Raji (cell line): ENCODE data around the gene ITIH4.

Source experiments
- POLR2A ChIP-seq: IDR thresholded peaks from 2 replicates; pipeline ENCODE4 v1.6.1; 2011; ENCODE audit warnings: low read depth, low read length, control low read depth; ENCODE audit not compliant: insufficient read depth

ITIH4 gene

DNA sequence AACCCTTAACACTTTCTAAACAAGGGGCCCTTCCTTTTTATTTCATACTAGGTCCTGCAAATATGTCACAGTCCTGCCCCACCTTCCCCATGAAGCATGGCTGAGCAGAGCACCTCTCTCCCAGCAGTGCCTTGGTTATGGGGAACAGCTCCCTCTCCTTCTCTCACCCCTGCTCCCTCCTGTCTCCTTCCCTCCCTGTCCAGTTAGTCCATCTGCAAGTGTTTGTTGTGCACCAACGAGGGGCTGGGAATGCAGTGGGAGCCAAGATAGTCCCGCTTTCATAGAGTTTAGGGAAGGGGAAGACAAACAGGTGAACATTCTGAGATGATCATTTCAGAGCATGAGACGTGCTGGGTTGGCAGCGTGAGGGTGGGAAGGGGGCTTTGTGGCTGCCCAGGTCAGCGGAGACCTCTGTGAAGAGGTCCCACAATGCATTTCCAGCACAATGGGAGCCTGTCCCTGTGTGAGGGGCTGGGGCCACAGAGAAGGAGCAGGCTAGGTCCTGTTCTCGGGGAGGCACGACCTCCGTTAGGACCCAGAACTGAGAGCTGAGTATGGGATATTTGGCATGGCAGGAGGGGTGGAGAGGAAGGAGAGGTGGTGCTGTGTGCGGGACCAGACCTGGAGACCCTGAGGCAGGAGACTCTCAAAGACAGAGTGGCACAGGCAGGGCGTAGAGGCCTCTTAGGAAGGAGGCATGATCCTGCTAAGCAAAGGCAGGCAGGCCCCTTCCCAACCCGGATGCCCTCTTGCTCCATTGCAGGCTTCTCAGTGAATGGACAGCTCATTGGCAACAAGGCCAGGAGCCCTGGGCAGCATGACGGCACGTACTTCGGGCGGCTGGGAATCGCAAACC is 41.4 kb downstream of the ITIH4 start:
- no peak for TF ChIP-seq POLR2A

DNA sequence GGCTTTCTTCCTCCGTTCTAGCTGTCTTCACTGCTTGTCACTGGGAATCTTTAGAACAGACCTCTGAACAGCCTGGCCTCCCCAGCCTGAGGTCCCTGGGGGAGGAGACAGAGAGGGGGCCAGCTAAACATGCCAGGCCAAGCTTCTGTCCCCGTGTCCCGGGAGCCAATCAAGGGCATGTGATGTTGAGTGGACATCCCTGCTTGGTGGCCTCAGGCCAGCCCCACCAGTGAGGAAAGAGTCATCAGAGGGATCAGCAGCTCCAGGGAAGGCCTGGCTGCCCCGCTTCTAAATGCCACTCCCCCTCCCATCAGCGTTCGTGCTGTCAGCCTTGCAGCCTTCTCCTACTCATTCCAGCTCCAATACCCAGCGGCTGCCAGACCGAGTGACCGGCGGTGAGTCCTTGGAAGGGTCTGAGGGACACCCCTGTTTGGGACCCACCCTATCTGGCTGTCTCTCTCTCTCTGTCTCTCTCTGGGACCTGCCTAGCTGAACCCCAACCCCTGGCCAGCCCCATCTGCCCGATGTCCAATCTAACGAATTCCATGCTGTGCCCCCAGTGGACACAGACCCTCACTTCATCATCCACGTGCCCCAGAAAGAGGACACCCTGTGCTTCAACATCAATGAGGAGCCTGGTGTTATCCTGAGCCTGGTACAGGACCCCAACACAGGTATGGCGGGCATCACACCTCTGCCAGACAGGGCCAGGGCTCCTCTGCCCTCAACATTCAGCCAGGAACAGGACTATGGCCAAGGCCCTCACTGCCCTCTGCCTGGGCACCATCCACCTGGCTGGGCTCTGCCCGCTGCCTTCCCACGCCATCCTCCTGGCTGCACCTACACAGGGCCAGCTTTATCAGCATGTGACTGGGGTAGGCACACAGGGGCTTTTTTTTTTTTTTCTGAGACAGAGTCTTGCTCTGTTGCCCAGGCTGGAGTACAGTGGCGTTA is 42.5 kb downstream of the ITIH4 start:
- TF ChIP-seq POLR2A: no peak

DNA sequence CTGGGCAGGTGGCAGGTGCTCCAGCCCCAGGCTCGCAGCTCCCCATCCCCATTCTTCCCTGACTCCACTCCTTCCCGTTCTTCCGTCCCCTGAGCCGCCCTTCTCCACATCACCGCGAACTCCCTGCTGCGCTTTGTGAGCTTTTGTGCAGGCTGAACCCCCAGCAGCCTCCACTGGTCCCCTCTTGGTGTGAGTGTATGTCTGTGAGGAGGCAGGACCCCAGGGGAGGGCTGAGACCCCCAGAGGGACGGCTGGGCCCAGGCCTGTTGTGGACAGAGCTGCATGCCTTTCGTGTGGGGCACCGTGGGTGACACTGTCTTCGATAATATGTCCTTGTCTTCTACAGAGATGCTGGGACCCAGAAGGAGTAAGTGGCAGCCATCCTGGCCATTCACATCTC is 43.2 kb downstream of the ITIH4 start:
- no peak for TF ChIP-seq POLR2A

DNA sequence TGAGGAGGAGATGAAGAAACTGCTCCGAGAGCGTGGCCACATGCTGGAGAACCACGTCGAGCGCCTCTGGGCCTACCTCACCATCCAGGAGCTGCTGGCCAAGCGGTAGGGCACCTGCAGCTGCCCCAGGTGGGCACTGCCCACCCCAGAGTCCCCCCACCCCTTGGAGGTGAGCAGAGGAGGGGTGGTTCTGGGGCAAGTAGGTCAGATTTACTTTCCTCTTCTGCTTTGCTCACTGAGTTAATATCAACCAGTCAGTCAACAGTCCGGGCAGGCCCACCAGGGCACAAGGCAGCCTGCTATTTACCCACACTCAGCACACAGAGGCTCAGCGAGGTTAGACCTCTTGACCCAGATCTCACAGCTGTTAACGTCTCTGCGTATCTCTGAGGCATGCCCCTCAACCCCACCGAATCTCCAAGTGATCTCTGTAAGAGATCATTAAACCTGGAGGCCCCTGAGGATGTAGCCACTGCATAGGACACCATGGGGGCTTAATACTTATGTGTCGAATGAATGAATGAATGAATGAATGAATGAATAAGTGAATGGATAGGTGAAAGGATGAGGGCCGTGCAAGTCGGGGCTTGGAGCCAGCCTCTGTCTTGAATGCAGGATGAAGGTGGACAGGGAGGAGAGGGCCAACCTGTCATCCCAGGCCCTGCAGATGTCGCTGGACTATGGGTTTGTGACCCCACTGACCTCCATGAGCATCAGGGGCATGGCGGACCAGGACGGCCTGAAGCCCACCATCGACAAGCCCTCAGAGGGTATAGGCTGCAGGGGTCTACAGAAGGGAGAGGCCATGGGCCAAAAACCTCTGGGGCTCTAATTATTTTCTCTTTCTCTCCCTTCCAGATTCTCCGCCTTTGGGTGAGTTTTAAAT is 43.9 kb downstream of the ITIH4 start:
- no peak for TF ChIP-seq POLR2A

DNA sequence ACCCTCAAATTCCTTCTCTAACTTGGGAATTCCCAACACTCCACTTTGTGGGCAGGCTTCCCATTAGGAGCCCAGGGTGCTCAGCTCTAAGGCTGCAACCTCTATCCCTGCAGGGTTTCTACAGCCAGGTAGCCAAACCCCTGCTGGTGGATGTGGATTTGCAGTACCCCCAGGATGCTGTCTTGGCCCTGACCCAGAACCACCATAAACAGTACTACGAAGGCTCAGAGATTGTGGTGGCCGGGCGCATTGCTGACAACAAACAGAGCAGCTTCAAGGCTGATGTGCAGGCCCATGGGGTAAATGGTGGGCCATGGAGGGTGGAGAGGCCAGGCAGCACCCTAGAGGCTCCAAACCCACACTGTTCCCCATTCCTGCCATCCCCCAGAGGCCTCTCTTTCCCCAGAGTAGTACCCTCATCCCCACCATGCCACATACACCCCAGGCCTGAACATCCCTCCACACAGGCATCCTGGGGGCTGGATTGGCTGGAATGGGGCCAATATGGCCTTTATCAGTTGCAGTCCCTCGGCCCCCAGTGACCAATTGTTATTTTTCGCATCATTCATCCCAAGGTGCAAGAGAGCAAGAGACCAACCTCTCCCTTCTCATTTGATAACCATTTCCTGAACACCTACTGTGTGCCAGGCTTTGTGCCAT is 45.4 kb downstream of the ITIH4 start:
- TF ChIP-seq POLR2A: no peak

DNA sequence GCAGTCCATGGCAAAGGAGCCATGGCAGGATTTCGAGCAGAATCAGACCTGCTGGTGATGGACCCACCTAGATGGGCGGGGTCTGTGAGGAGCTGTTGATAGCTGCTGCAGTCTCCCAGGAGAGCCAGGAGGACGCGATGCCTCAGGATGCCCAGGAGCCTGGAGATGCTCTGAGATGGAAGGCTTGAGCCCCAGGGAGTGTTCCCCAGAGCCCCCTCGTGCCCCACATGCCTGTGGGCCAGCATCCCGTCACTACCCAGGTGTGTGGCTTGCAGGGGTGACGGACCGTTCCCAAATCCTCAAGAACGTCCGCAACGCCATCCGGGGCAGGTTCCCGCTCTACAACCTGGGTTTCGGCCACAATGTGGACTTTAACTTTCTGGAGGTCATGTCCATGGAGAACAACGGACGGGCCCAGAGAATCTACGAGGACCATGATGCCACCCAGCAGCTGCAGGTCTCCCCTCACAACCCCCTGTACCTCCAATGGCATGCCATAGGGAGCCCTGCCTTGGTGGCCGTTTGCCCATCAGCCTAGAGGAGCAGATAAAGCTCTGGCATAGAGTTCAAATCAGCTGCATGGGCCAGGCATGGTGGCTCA is 46.4 kb downstream of the ITIH4 start:
- no peak for TF ChIP-seq POLR2A

DNA sequence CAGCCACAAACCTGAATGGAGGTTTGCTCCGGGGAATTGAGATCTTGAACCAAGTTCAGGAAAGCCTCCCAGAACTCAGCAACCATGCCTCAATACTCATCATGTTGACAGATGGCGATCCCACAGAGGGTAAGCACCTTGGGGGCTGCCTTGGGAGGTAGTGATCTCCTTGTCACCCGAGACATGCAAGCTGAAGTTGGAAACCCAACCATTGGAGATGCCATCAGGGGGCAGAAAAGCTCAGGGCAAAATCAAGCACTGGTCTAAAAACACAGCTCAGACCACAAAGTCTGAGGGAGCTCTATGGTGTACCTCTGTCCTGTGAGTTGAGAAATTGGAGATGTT is 47.3 kb downstream of the ITIH4 start:
- no peak for TF ChIP-seq POLR2A

DNA sequence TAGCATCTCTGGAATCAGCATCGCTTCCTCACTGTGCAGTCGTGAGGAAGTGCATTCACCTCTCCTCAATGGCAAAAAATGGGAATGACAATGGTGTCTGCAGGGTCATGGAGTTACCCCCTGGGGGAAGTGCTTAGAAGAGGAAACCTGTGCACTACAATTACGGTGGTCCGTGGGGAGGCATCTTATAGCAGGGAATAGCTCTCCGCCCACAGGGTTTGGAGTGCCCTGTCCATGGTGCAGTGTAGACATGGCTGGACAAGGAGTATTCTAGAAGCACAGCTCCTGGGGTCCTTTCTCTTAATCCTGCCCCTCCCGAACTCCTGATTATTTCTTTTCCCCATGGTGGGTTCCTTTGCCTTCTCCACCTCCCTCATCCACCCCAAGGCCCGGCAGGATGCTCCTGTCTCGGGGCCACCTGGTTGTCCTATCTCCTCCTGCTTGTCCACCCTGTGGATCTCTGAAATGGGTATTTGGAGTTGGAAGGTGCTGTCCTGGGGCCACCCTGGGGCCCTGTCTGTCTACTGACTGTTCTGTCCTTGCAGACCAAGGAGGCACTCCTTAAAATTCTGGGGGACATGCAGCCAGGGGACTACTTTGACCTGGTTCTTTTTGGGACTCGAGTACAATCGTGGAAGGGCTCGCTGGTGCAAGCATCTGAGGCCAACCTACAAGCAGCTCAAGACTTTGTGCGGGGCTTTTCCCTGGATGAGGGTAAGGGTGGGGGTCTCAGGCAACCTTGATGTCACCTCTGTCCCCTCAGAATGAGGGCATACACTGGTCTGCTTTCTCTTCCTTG is 47.9 kb downstream of the ITIH4 start:
- TF ChIP-seq POLR2A: no peak

DNA sequence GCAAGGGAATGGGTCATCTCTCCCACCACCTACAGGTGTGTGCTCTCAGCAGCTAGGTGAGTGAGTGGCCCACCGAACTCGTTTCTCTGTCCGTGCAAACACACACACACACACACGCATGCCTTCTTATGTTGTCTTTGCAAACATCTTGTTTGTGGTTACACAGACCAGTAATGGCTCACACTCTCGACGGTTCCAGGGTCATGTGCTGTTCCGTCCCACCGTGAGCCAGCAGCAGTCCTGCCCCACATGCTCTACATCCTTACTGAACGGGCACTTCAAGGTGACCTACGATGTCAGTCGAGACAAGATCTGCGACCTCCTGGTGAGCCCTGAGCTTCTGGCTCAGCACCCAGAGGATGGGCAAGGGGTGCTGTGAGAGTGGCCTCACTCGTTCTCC is 48.7 kb downstream of the ITIH4 start:
- no peak for TF ChIP-seq POLR2A

DNA sequence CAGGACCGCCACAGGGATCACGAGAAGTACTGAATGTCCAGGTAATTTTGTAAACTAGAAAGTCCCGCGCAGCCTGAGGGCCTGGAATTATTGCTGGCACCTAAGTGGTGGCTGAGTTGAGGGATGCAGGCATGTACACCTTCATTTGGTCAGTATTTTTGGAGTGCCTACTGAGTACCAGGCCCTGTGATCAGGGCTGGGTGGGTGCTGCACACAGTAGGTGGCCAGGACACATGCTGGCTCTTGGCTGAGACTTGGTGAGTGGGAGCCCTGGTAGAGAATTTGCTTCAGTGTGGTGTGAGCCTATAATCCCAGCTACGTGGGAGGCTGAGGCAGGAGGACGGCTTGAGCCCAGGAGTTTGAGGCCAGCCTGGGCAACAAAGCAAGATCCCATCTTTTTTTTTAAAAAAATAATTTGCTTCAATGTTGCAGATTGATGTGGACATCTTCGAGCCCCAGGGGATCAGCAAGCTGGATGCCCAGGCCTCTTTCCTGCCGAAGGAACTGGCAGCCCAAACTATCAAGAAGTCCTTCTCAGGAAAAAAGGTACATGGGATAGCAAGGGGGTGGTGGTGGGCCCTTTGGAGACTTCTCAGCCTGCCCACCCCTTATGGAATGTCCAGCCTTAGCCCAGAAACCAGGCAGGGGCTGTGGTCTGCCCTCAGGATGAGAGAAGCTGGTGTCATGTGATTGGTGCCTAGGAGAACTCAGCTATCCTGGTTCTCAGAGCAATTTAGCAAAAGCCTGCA is 50.5 kb downstream of the ITIH4 start:
- TF ChIP-seq POLR2A: no peak

DNA sequence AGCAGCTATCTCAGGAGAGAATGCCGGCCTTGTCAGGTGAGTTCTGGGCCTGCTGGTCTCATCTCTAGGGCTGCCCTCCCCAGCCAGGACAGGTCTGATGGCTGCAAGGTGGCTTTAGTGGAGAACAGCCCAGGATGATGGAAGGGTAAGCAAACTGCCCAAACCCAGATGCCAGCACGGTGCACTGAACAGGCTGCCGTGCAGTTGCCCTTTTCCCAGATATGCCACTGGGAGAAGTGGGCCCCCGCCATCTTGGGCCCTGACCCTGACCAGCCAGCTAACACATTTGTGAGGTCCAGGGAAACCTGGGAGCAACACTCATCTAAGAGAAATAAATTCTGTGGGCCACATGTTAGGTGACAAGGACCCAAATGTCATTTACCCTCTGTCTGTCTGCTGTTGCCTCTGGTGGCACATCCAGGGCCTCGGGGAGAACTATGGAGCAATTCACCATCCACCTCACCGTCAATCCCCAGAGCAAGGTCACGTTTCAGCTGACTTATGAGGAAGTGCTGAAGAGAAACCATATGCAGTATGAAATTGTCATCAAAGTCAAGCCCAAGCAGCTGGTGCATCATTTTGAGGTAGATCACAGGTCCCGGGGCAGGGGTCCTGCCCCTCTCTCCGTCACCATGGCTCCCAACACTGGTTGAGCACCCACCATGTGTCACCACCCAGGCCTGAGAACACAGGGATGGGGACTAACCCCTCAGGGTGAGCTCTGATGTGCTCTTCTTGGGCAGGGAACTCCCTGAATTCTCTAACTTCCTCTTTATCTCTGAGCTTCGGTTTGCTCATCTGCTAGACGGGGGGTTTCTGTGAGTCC is 51.2 kb downstream of the ITIH4 start:
- no peak for TF ChIP-seq POLR2A
